HEK293 (cell line): ENCODE results near the gene COPE.

ENCODE experiments used
- CTCF ChIA-PET: fragments of 350-600 bp; formaldehyde crosslinking; extraction: SDS; loops from one replicate; lab custom pipeline; 2021; ENCODE audit warnings: antibody characterized with exemption; lab: Yijun Ruan, JAX
- POLR2A ChIA-PET: fragments of 300-600 bp; formaldehyde crosslinking; extraction: SDS; loops from one replicate; lab custom pipeline; 2020; ENCODE audit warnings: antibody characterized with exemption, inconsistent platforms; lab: Yijun Ruan, JAX
- H3K27ac ChIP-seq: fragments of 200-500 bp; sonication (Bioruptor generic); 2 replicates; pipeline ENCODE4 v1.5.1; 2014; ENCODE audit warnings: low read depth, low read length, control low read depth, inconsistent platforms; ENCODE audit errors: extremely low read depth
- H3K36me3 ChIP-seq, 2 experiments: fragments of 200-500 bp in 1 of 2; sonication (Bioruptor generic) in 1 of 2; 1 replicate in 1 of 2; 2 replicates in 1 of 2; pipeline ENCODE4 v1.5.1; 2014 to 2017; ENCODE audit warnings: inconsistent platforms in 2 of 2, low read length in 2 of 2; ENCODE audit not compliant: control insufficient read depth in 2 of 2, insufficient read depth in 1 of 2
- H3K4me1 ChIP-seq: fragments of 200-500 bp; sonication (Bioruptor generic); 2 replicates; pipeline ENCODE4 v1.5.1; 2014; ENCODE audit warnings: mild to moderate bottlenecking, low read length, inconsistent platforms; ENCODE audit not compliant: control insufficient read depth, insufficient read depth
- H3K4me3 ChIP-seq: 2 replicates; pipeline ENCODE4 v1.5.1; 2011; ENCODE audit warnings: low read depth, mild to moderate bottlenecking, control low read depth, low read length, moderate library complexity
- H3K9me3 ChIP-seq: fragments of 200-500 bp; sonication (Bioruptor generic); 2 replicates; pipeline ENCODE4 v1.5.1; 2014; ENCODE audit warnings: low read depth, low read length, inconsistent platforms; ENCODE audit not compliant: control insufficient read depth, insufficient read depth
- IKZF3 ChIP-seq: fragments of 450-650 bp; IDR thresholded peaks from 2 replicates; pipeline ENCODE4 v1.5.0; 2018; ENCODE audit warnings: missing biosample characterization, mild to moderate bottlenecking, missing genetic modification characterization, moderate library complexity
- MEIS1 ChIP-seq: sonication (generic); formaldehyde crosslinking; IDR thresholded peaks from 2 replicates; pipeline ENCODE4 v1.8.1; 2022; ENCODE audit warnings: missing genetic modification reagents, mild to moderate bottlenecking, borderline replicate concordance
- MYNN ChIP-seq: fragments of 450-650 bp; formaldehyde crosslinking; IDR thresholded peaks from 2 replicates; pipeline ENCODE4 v1.5.1; 2016; ENCODE audit warnings: missing biosample characterization, missing genetic modification characterization, borderline replicate concordance
- TRIM28 ChIP-seq: IDR thresholded peaks from 2 replicates; pipeline ENCODE4 v1.6.1; 2011; ENCODE audit warnings: low read length, control low read depth, borderline replicate concordance
- ZFHX2 ChIP-seq: fragments of 450-650 bp; formaldehyde crosslinking; conservative IDR thresholded peaks from 2 replicates; pipeline ENCODE4 v1.5.1; 2016; ENCODE audit warnings: missing biosample characterization, missing genetic modification characterization
- ZFP37 ChIP-seq: fragments of 450-650 bp; formaldehyde crosslinking; IDR thresholded peaks from 2 replicates; pipeline ENCODE4 v1.5.1; 2016; ENCODE audit warnings: missing biosample characterization, missing genetic modification characterization
- ZNF112 ChIP-seq: fragments of 450-650 bp; formaldehyde crosslinking; IDR thresholded peaks from 2 replicates; pipeline ENCODE4 v1.5.0; 2017; ENCODE audit warnings: missing biosample characterization, missing genetic modification characterization
- ZNF121 ChIP-seq: fragments of 450-650 bp; formaldehyde crosslinking; IDR thresholded peaks from 2 replicates; pipeline ENCODE4 v1.5.1; 2016; ENCODE audit warnings: missing biosample characterization, missing genetic modification characterization
- ZNF157 ChIP-seq: fragments of 450-650 bp; formaldehyde crosslinking; IDR thresholded peaks from 2 replicates; pipeline ENCODE4 v1.5.1; 2016; ENCODE audit warnings: missing biosample characterization, missing genetic modification characterization
- ZNF24 ChIP-seq: fragments of 450-650 bp; formaldehyde crosslinking; IDR thresholded peaks from 2 replicates; pipeline ENCODE4 v1.5.1; 2016; ENCODE audit warnings: missing biosample characterization, missing genetic modification characterization
- ZNF248 ChIP-seq: fragments of 450-650 bp; formaldehyde crosslinking; IDR thresholded peaks from 2 replicates; pipeline ENCODE4 v1.5.1; 2017; ENCODE audit warnings: missing biosample characterization, missing genetic modification characterization
- ZNF473 ChIP-seq: fragments of 450-650 bp; formaldehyde crosslinking; IDR thresholded peaks from 2 replicates; pipeline ENCODE4 v1.5.1; 2017; ENCODE audit warnings: missing biosample characterization, missing genetic modification characterization
- ZNF544 ChIP-seq: fragments of 450-650 bp; formaldehyde crosslinking; IDR thresholded peaks from 2 replicates; pipeline ENCODE4 v1.5.0; 2017; ENCODE audit warnings: missing biosample characterization, missing genetic modification characterization
- ZNF548 ChIP-seq: fragments of 450-650 bp; formaldehyde crosslinking; IDR thresholded peaks from 2 replicates; pipeline ENCODE4 v1.5.1; 2016; ENCODE audit warnings: missing biosample characterization, missing genetic modification characterization
- ZNF558 ChIP-seq: fragments of 450-650 bp; formaldehyde crosslinking; IDR thresholded peaks from 2 replicates; pipeline ENCODE4 v1.5.1; 2016; ENCODE audit warnings: missing biosample characterization, missing genetic modification characterization
- ZNF837 ChIP-seq: fragments of 450-650 bp; formaldehyde crosslinking; IDR thresholded peaks from 2 replicates; pipeline ENCODE4 v1.5.1; 2016; ENCODE audit warnings: missing biosample characterization, missing genetic modification characterization
- TF ChIP-seq, protein P1 (sequence below): fragments of 450-650 bp; formaldehyde crosslinking; IDR thresholded peaks from 2 replicates; pipeline ENCODE4 v1.5.1; 2016; ENCODE audit warnings: missing biosample characterization, missing genetic modification characterization, low read depth
- TF ChIP-seq, protein P2 (sequence below): fragments of 450-650 bp; formaldehyde crosslinking; IDR thresholded peaks from 2 replicates; pipeline ENCODE4 v1.5.1; 2016; ENCODE audit warnings: missing biosample characterization, missing genetic modification characterization
- TF ChIP-seq, protein P3 (sequence below): fragments of 450-650 bp; formaldehyde crosslinking; IDR thresholded peaks from 2 replicates; pipeline ENCODE4 v1.5.1; 2016; ENCODE audit warnings: missing biosample characterization, missing genetic modification characterization
- TF ChIP-seq, protein P4 (sequence below): fragments of 450-650 bp; formaldehyde crosslinking; IDR thresholded peaks from 2 replicates; pipeline ENCODE4 v1.5.1; 2017; ENCODE audit warnings: missing biosample characterization, missing genetic modification characterization
- TF ChIP-seq, protein P5 (sequence below): fragments of 450-650 bp; formaldehyde crosslinking; IDR thresholded peaks from 2 replicates; pipeline ENCODE4 v1.5.0; 2017; ENCODE audit warnings: missing biosample characterization, missing genetic modification characterization, borderline replicate concordance

The COPE gene

DNA sequence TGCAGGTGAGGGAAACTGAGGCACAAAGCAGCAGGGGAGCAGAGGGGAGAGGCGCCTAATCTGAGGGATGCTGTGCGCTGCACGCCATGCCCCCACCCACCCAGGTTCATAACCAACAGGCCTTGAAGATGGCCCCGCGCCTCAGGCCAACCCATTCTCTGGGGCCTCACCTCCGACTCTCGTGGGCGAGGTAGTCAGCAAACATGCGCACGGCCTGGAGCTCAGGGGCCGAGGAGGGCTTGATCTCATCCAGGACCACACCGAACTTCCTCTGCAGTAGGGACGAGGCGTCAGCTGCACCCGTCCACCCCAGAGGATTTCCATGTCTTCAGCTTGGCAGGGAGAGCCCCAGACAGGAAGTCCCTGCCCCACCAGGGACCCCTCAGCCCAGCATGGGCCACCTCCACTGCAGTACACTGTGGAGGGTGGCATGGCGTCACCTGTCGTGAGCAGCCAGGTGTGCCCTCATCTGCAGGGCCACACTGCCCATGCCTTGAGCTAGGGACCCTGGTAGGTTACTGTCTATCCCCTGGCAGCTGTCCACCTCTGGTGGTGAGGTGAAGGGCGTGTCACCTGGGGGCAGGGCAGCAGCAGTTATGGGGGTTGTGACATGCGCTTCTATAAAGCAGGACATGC is 8.3 kb downstream of the COPE start:
- no peak for TF ChIP-seq ZNF548 (tag by site-specific recombination)
- TF ChIP-seq ZNF121 (tag by site-specific recombination): no peak
- no peak for TF ChIP-seq MEIS1 (CRISPR knock-in tag)
- TF ChIP-seq, protein P1, sequence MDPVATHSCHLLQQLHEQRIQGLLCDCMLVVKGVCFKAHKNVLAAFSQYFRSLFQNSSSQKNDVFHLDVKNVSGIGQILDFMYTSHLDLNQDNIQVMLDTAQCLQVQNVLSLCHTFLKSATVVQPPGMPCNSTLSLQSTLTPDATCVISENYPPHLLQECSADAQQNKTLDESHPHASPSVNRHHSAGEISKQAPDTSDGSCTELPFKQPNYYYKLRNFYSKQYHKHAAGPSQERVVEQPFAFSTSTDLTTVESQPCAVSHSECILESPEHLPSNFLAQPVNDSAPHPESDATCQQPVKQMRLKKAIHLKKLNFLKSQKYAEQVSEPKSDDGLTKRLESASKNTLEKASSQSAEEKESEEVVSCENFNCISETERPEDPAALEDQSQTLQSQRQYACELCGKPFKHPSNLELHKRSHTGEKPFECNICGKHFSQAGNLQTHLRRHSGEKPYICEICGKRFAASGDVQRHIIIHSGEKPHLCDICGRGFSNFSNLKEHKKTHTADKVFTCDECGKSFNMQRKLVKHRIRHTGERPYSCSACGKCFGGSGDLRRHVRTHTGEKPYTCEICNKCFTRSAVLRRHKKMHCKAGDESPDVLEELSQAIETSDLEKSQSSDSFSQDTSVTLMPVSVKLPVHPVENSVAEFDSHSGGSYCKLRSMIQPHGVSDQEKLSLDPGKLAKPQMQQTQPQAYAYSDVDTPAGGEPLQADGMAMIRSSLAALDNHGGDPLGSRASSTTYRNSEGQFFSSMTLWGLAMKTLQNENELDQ (tag by site-specific recombination): no peak
- no peak for TF ChIP-seq ZNF112 (tag by site-specific recombination)
- TF ChIP-seq, protein P2, sequence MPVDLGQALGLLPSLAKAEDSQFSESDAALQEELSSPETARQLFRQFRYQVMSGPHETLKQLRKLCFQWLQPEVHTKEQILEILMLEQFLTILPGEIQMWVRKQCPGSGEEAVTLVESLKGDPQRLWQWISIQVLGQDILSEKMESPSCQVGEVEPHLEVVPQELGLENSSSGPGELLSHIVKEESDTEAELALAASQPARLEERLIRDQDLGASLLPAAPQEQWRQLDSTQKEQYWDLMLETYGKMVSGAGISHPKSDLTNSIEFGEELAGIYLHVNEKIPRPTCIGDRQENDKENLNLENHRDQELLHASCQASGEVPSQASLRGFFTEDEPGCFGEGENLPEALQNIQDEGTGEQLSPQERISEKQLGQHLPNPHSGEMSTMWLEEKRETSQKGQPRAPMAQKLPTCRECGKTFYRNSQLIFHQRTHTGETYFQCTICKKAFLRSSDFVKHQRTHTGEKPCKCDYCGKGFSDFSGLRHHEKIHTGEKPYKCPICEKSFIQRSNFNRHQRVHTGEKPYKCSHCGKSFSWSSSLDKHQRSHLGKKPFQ (tag by site-specific recombination): no peak
- TF ChIP-seq TRIM28: no peak
- no peak for TF ChIP-seq ZNF157 (tag by site-specific recombination)
- no peak for TF ChIP-seq ZFHX2 (tag by site-specific recombination)
- TF ChIP-seq, all 188 proteins: peak for 0
- ChIA-PET POLR2A (interaction anchor here (1.0 kb wide), 1 partner anchor 18 kb away, joined by 3 read pairs; no protein-coding TSS in a partner anchor), CTCF (no interaction called here)

DNA sequence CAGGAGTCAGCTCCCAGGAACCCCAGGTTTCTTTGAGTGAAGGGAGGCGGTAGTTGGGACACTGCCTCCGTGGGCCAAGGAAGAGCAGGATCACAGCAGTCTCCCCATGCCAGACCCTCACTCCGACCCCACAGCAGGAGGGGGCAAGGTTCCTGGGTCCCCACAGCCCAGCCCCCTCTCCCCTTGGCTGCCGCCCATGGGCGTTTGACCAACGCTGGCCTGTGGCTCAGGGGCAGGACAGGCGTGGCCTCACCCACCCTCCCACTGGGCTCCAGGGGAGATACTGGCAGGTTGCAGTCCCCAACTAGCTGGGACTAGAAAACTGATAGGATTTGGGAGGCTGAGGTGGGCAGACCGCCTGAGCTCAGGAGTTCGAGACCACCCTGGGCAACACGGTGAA is 9.2 kb downstream of the COPE start:
- CTCF ChIA-PET: interaction anchor here (1.7 kb wide), 1 partner anchor 9 kb away, joined by 4 read pairs; the partner anchor contains the start of genes COPE and DDX49
- TF ChIP-seq ZNF544 (tag by site-specific recombination) (no peak), ZNF837 (tag by site-specific recombination) (no peak), ZNF24 (tag by site-specific recombination) (no peak), IKZF3 (tag by site-specific recombination) (no peak), MYNN (tag by site-specific recombination) (no peak), ZNF248 (no peak), ZNF473 (tag by site-specific recombination) (no peak), ZFP37 (no peak), ZNF558 (tag by site-specific recombination) (no peak)
- TF ChIP-seq, protein P3, sequence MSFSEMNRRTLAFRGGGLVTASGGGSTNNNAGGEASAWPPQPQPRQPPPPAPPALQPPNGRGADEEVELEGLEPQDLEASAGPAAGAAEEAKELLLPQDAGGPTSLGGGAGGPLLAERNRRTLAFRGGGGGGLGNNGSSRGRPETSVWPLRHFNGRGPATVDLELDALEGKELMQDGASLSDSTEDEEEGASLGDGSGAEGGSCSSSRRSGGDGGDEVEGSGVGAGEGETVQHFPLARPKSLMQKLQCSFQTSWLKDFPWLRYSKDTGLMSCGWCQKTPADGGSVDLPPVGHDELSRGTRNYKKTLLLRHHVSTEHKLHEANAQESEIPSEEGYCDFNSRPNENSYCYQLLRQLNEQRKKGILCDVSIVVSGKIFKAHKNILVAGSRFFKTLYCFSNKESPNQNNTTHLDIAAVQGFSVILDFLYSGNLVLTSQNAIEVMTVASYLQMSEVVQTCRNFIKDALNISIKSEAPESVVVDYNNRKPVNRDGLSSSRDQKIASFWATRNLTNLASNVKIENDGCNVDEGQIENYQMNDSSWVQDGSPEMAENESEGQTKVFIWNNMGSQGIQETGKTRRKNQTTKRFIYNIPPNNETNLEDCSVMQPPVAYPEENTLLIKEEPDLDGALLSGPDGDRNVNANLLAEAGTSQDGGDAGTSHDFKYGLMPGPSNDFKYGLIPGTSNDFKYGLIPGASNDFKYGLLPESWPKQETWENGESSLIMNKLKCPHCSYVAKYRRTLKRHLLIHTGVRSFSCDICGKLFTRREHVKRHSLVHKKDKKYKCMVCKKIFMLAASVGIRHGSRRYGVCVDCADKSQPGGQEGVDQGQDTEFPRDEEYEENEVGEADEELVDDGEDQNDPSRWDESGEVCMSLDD (tag by site-specific recombination): no peak
- TF ChIP-seq, protein P4, sequence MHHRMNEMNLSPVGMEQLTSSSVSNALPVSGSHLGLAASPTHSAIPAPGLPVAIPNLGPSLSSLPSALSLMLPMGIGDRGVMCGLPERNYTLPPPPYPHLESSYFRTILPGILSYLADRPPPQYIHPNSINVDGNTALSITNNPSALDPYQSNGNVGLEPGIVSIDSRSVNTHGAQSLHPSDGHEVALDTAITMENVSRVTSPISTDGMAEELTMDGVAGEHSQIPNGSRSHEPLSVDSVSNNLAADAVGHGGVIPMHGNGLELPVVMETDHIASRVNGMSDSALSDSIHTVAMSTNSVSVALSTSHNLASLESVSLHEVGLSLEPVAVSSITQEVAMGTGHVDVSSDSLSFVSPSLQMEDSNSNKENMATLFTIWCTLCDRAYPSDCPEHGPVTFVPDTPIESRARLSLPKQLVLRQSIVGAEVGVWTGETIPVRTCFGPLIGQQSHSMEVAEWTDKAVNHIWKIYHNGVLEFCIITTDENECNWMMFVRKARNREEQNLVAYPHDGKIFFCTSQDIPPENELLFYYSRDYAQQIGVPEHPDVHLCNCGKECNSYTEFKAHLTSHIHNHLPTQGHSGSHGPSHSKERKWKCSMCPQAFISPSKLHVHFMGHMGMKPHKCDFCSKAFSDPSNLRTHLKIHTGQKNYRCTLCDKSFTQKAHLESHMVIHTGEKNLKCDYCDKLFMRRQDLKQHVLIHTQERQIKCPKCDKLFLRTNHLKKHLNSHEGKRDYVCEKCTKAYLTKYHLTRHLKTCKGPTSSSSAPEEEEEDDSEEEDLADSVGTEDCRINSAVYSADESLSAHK (tag by site-specific recombination): no peak
- TF ChIP-seq, protein P5, sequence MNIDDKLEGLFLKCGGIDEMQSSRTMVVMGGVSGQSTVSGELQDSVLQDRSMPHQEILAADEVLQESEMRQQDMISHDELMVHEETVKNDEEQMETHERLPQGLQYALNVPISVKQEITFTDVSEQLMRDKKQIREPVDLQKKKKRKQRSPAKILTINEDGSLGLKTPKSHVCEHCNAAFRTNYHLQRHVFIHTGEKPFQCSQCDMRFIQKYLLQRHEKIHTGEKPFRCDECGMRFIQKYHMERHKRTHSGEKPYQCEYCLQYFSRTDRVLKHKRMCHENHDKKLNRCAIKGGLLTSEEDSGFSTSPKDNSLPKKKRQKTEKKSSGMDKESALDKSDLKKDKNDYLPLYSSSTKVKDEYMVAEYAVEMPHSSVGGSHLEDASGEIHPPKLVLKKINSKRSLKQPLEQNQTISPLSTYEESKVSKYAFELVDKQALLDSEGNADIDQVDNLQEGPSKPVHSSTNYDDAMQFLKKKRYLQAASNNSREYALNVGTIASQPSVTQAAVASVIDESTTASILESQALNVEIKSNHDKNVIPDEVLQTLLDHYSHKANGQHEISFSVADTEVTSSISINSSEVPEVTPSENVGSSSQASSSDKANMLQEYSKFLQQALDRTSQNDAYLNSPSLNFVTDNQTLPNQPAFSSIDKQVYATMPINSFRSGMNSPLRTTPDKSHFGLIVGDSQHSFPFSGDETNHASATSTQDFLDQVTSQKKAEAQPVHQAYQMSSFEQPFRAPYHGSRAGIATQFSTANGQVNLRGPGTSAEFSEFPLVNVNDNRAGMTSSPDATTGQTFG: no peak
- Histone ChIP-seq H3K36me3 (peaks cover 4 to 73% of the 10 kb centered on the region in 2 experiments; a peak in 2 of 3 replicates), H3K4me3 (no peak overlapping the region), H3K9me3 (no peaks in the 10 kb centered on the region), H3K4me1 (no peaks in the 10 kb centered on the region), H3K27ac (no peak overlapping the region)
- POLR2A ChIA-PET: interaction anchor here (0.5 kb wide), 1 partner anchor 19 kb away, joined by 5 read pairs; no protein-coding TSS in a partner anchor

More for the DNA sequence above, 8.3 kb downstream of the COPE start:
- H3K27ac ChIP-seq: no peak overlapping the region
- H3K36me3 ChIP-seq: peaks cover 4 to 73% of the 10 kb centered on the region in 2 experiments; a peak in 2 of 3 replicates
- no peaks in the 10 kb centered on the region for H3K4me1 ChIP-seq
- no peak overlapping the region for H3K4me3 ChIP-seq
- no peaks in the 10 kb centered on the region for H3K9me3 ChIP-seq
